IMR-90 (cell line): ENCODE results near the gene TYMS. TPM values are rescaled to one million over a fixed set of nuclear protein-coding genes. Genes with fewer than 3 reads are reported as not detected.

Experiments
- ATAC-seq: fragments of 200-7000 bp; cut with Tn5 transposase; 2 replicates; pipeline ENCODE4 v1.9.1; 2020; ENCODE audit warnings: low read depth, mild to moderate bottlenecking, moderate library complexity
- BruUV-seq: library from RNA; stranded (reverse); fragments of 400-500 nt; replicated peaks from 2 replicates; lab custom pipeline; 2021; lab: Mats Ljungman, UMichigan
- CTCF ChIA-PET: fragments of 300-600 bp; formaldehyde crosslinking; extraction: SDS; loops from one replicate; lab custom pipeline; 2021; ENCODE audit warnings: antibody characterized with exemption; lab: Yijun Ruan, JAX
- POLR2A ChIA-PET: fragments of 300-600 bp; sonication (Branson Sonifier 250); formaldehyde crosslinking; loops from one replicate; lab custom pipeline; 2022; ENCODE audit warnings: antibody characterized with exemption; ENCODE audit not compliant: unreplicated experiment; lab: Charles Lee
- DNase-seq: peaks from one replicate; pipeline ENCODE4 v3.0.0; 2013
- H2AFZ ChIP-seq: replicated peaks from 2 replicates; pipeline ENCODE3; 2013; ENCODE audit warnings: low read length, mild to moderate bottlenecking; ENCODE audit not compliant: poor library complexity
- H2AK5ac ChIP-seq: 2 replicates; pipeline ENCODE4 v1.6.1; 2013; ENCODE audit warnings: low read depth, low read length, inconsistent platforms
- H2AK9ac ChIP-seq: replicated peaks from 2 replicates; pipeline ENCODE3; 2013; ENCODE audit warnings: mild to moderate bottlenecking, low read depth, low read length, moderate library complexity; ENCODE audit not compliant: poor library complexity
- H2BK120ac ChIP-seq: 2 replicates; pipeline ENCODE4 v1.6.1; 2013; ENCODE audit warnings: low read depth, low read length, inconsistent platforms
- H2BK15ac ChIP-seq: 3 replicates; pipeline ENCODE4 v1.6.1; 2013; ENCODE audit warnings: low read depth, low read length, inconsistent platforms
- H2BK20ac ChIP-seq: 2 replicates; pipeline ENCODE4 v1.6.1; 2013; ENCODE audit warnings: low read depth, mild to moderate bottlenecking, inconsistent platforms, low read length, moderate library complexity
- H2BK5ac ChIP-seq: 2 replicates; pipeline ENCODE4 v1.6.1; 2013; ENCODE audit warnings: mild to moderate bottlenecking, low read depth, low read length, inconsistent platforms; ENCODE audit not compliant: poor library complexity, severe bottlenecking
- H3K14ac ChIP-seq: replicated peaks from 2 replicates; pipeline ENCODE4 v1.6.1; 2013; ENCODE audit warnings: low read depth, low read length, inconsistent platforms
- H3K18ac ChIP-seq: 2 replicates; pipeline ENCODE4 v1.6.1; 2013; ENCODE audit warnings: low read depth, low read length, control low read depth
- H3K23ac ChIP-seq: 2 replicates; pipeline ENCODE4 v1.6.1; 2013; ENCODE audit warnings: low read depth, low read length, inconsistent platforms
- H3K27ac ChIP-seq: 2 replicates; pipeline ENCODE4 v1.5.1; 2013; ENCODE audit warnings: mild to moderate bottlenecking, control low read depth, low read length; ENCODE audit not compliant: insufficient read depth
- H3K27me3 ChIP-seq: 2 replicates; pipeline ENCODE4 v1.6.1; 2013; ENCODE audit warnings: low read length; ENCODE audit not compliant: control insufficient read depth, insufficient read depth
- H3K36me3 ChIP-seq: 2 replicates; pipeline ENCODE4 v1.6.1; 2013; ENCODE audit warnings: low read length, mixed read lengths; ENCODE audit not compliant: control insufficient read depth, insufficient read depth
- H3K4ac ChIP-seq: 2 replicates; pipeline ENCODE4 v1.6.1; 2013; ENCODE audit warnings: low read depth, low read length, inconsistent platforms
- H3K4me1 ChIP-seq: 2 replicates; pipeline ENCODE4 v1.6.1; 2013; ENCODE audit warnings: low read length, mixed read lengths; ENCODE audit not compliant: control insufficient read depth, insufficient read depth
- H3K4me2 ChIP-seq: 2 replicates; pipeline ENCODE4 v1.6.1; 2013; ENCODE audit warnings: low read depth, mild to moderate bottlenecking, control low read depth, low read length, moderate library complexity
- H3K4me3 ChIP-seq: 2 replicates; pipeline ENCODE4 v1.5.1; 2013; ENCODE audit warnings: low read depth, mild to moderate bottlenecking, control low read depth, low read length, moderate library complexity; ENCODE audit not compliant: insufficient read depth
- H3K56ac ChIP-seq: 2 replicates; pipeline ENCODE4 v1.6.1; 2013; ENCODE audit warnings: low read length, inconsistent platforms; ENCODE audit not compliant: insufficient read depth; ENCODE audit errors: extremely low read depth
- H3K79me1 ChIP-seq, 2 experiments: 2 replicates each; pipeline ENCODE4 v1.6.1; 2013; ENCODE audit warnings: low read length in 2 of 2, inconsistent platforms in 1 of 2, low read depth in 1 of 2
- H3K9ac ChIP-seq: 2 replicates; pipeline ENCODE4 v1.6.1; 2013; ENCODE audit warnings: low read depth, low read length, control low read depth
- H3K9me1 ChIP-seq: 2 replicates; pipeline ENCODE4 v1.6.1; 2013; ENCODE audit warnings: low read length, inconsistent platforms; ENCODE audit not compliant: insufficient read depth
- H3K9me3 ChIP-seq: 2 replicates; pipeline ENCODE4 v1.6.1; 2013; ENCODE audit warnings: low read length; ENCODE audit not compliant: control insufficient read depth, insufficient read depth
- H4K20me1 ChIP-seq: 2 replicates; pipeline ENCODE4 v1.6.1; 2013; ENCODE audit warnings: low read length, inconsistent platforms; ENCODE audit not compliant: insufficient read depth
- H4K5ac ChIP-seq: 2 replicates; pipeline ENCODE4 v1.6.1; 2013; ENCODE audit warnings: mild to moderate bottlenecking, low read depth, low read length, control low read depth
- H4K8ac ChIP-seq, 2 experiments: 2 replicates each; pipeline ENCODE4 v1.6.1; 2013; ENCODE audit warnings: low read depth in 2 of 2, low read length in 2 of 2, control low read depth in 1 of 2, inconsistent platforms in 1 of 2
- H4K91ac ChIP-seq: 2 replicates; pipeline ENCODE4 v1.6.1; 2013; ENCODE audit warnings: low read depth, low read length, inconsistent platforms; ENCODE audit not compliant: insufficient read depth
- BHLHE40 ChIP-seq: fragments of 150-350 bp; IDR thresholded peaks from 2 replicates; pipeline ENCODE4 v1.6.1; 2016; ENCODE audit warnings: mild to moderate bottlenecking, low read depth, low read length
- CHD1 ChIP-seq: IDR thresholded peaks from 2 replicates; pipeline ENCODE4 v1.6.1; 2012; ENCODE audit warnings: low read depth, low read length, improper control_type of control experiment
- FOS ChIP-seq: fragments of 150-350 bp; IDR thresholded peaks from 2 replicates; pipeline ENCODE4 v1.6.1; 2016; ENCODE audit warnings: low read depth, low read length
- MAFK ChIP-seq: IDR thresholded peaks from 2 replicates; pipeline ENCODE4 v1.6.1; 2012; ENCODE audit warnings: low read depth, low read length, improper control_type of control experiment
- MAZ ChIP-seq: IDR thresholded peaks from 2 replicates; pipeline ENCODE4 v1.6.1; 2012; ENCODE audit warnings: low read depth, mild to moderate bottlenecking, low read length, improper control_type of control experiment, moderate library complexity, borderline replicate concordance
- MXI1 ChIP-seq: IDR thresholded peaks from 2 replicates; pipeline ENCODE4 v1.6.1; 2012; ENCODE audit warnings: low read depth, mild to moderate bottlenecking, low read length, moderate library complexity, borderline replicate concordance
- NFE2L2 ChIP-seq: fragments of 150-350 bp; IDR thresholded peaks from 2 replicates; pipeline ENCODE4 v1.6.1; 2016; ENCODE audit warnings: low read depth, mild to moderate bottlenecking, low read length
- POLR2A ChIP-seq: IDR thresholded peaks from 2 replicates; pipeline ENCODE4 v1.6.1; 2012; ENCODE audit warnings: mild to moderate bottlenecking, low read depth, low read length
- RAD21 ChIP-seq: IDR thresholded peaks from 2 replicates; pipeline ENCODE4 v1.6.1; 2012; ENCODE audit warnings: low read length, improper control_type of control experiment
- RCOR1 ChIP-seq: IDR thresholded peaks from 2 replicates; pipeline ENCODE4 v1.6.1; 2012; ENCODE audit warnings: mild to moderate bottlenecking, low read length, improper control_type of control experiment; ENCODE audit not compliant: insufficient replicate concordance
- RFX5 ChIP-seq: IDR thresholded peaks from 2 replicates; pipeline ENCODE4 v1.8.0; 2012; ENCODE audit warnings: low read depth, mild to moderate bottlenecking, low read length, moderate library complexity
- SMC3 ChIP-seq: fragments of 150-350 bp; IDR thresholded peaks from 2 replicates; pipeline ENCODE4 v1.6.1; 2016; ENCODE audit warnings: low read depth, mild to moderate bottlenecking, antibody characterized with exemption, low read length, moderate library complexity
- WGBS, 2 experiments: methylation state at CpG; one replicate each; pipeline versions ENCODE4 v1.1.5 to v1.1.7; 2013; ENCODE audit warnings: missing lambda C conversion rate in 2 of 2; ENCODE audit not compliant: insufficient read length in 1 of 2; ENCODE audit errors: extremely low coverage in 2 of 2; 5-methylcytosine and 5-hydroxymethylcytosine counted together
- dilution Hi-C: fragments of 300-500 bp; cut with HindIII; formaldehyde crosslinking; loops from one replicate; pipeline ENCODE4 v1.14.3; 2018; ENCODE audit warnings: low sequenced_read_pairs; ENCODE audit not compliant: unreplicated experiment
- in situ Hi-C: fragments of 300-500 bp; cut with MboI; formaldehyde crosslinking; loops from 3 replicates; pipeline ENCODE4 v1.14.3; 2019; ENCODE audit warnings: low sequenced_read_pairs, inconsistent platforms, mixed read lengths
- intact Hi-C: fragments of 100-400 bp; cut with micrococcal nuclease; formaldehyde crosslinking; loops from 2 replicates; pipeline ENCODE4 v1.10.0; 2022
- polyA plus RNA-seq, 3 experiments: library from polyadenylated mRNA; depleted of rRNA; stranded (reverse); fragments of >200 nt; gene quantifications; 2 replicates each; pipeline ENCODE4 v1.2.3, GENCODE V29; 2012; ENCODE audit warnings: low replicate concordance in 1 of 3
- total RNA-seq: library from RNA; depleted of rRNA; stranded (reverse); fragments of >200 nt; gene quantifications from 2 replicates; pipeline ENCODE4 v1.2.3, GENCODE V29; 2012
- TF ChIP-seq, protein P1 (sequence below): fragments of 150-350 bp; IDR thresholded peaks from 2 replicates; pipeline ENCODE4 v1.6.1; 2016; ENCODE audit warnings: low read depth, mild to moderate bottlenecking, low read length, moderate library complexity, borderline replicate concordance
- TF ChIP-seq, protein P2 (sequence below): conservative IDR thresholded peaks from 2 replicates; pipeline ENCODE4 v1.5.1; 2012; ENCODE audit warnings: mild to moderate bottlenecking, low read depth, low read length, improper control_type of control experiment
- TF ChIP-seq, protein P3 (sequence below): fragments of 150-350 bp; IDR thresholded peaks from 2 replicates; pipeline ENCODE4 v1.6.1; 2017; ENCODE audit warnings: mild to moderate bottlenecking, antibody characterized with exemption, low read length, low read depth

The TYMS gene
- total and polyA plus RNA-seq, 2 of the 4 experiments (the other 2 are of a cell fraction): 28.3 to 92.2 TPM

DNA sequence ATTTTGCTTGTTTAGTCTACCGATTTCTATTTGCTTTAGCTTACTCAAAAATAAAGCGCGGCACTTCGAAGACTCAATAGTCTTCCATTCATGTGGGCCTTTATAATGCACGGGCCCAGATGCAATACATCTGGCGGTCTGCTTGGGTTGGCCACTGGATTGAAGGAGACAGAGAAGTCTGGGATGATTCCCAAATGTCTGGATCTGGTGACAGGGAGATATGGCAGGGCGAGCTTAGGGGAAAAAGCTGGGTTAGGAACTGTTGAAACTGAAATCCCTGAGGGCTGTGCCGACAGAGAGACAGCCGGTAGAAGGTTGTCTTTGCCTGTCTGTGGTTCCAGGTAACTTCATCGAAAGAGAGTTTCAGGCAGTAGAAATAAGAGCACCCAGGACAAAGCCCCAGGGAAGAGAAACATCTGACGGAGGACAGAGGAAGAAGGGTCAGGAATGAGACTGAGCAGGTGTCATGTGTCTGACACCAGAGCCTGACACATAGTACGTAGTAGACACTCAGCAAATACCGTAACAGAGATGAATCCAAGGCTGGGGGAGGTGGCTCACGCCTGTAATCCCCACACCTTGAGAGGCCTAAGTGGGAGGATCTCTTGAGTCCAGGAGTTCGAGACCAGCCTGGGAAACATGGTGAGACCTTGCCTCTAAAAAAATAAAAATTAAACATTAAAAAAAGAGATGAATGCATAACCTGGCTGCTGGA lies 47.1 kb upstream of the TYMS start:
- Histone ChIP-seq H3K36me3 (no peaks in the 10 kb centered on the region), H3K9me1 (no peaks in the 10 kb centered on the region), H3K4ac (no peak overlapping the region), H3K79me1 (no peaks in the 10 kb centered on the region), H3K18ac (no peak overlapping the region), H3K4me1 (no peaks in the 10 kb centered on the region), H2BK15ac (no peak overlapping the region), H2AFZ (peak overlapping the region; percentile 29), H3K56ac (no peak overlapping the region), H3K27me3 (peaks cover 34% of the 10 kb centered on the region), H4K8ac (no peak overlapping the region), H3K9me3 (no peaks in the 10 kb centered on the region), H2AK5ac (no peak overlapping the region), H4K91ac (no peak overlapping the region), H3K14ac (no peak overlapping the region), H2BK120ac (no peak overlapping the region), H2AK9ac (no peak overlapping the region), H3K23ac (no peak overlapping the region), H2BK20ac (no peak overlapping the region), H4K20me1 (no peaks in the 10 kb centered on the region), H2BK5ac (no peak overlapping the region), H4K5ac (no peak overlapping the region), H3K4me3 (no peak overlapping the region), H3K9ac (no peak overlapping the region), H3K4me2 (no peak overlapping the region), H3K27ac (no peak overlapping the region)
- WGBS, 2 experiments: 18% methylated on average over 4 of the region's 15 CpGs; no CpG with 5 or more reads in 1 of the 2 experiments
- BruUV-seq: no TSS peak
- ChIA-PET CTCF (no interaction called here), POLR2A (interaction anchor here (0.6 kb wide), 1 partner anchor 288 kb away, joined by 4 read pairs; no protein-coding TSS in a partner anchor)
- TF ChIP-seq RCOR1 (no peak), RAD21 (no peak), POLR2A (no peak), FOS (no peak), CHD1 (no peak), MXI1 (no peak), MAZ (no peak), BHLHE40 (no peak), NFE2L2 (no peak), RFX5 (no peak), SMC3 (no peak), MAFK (no peak)
- TF ChIP-seq, protein P1, sequence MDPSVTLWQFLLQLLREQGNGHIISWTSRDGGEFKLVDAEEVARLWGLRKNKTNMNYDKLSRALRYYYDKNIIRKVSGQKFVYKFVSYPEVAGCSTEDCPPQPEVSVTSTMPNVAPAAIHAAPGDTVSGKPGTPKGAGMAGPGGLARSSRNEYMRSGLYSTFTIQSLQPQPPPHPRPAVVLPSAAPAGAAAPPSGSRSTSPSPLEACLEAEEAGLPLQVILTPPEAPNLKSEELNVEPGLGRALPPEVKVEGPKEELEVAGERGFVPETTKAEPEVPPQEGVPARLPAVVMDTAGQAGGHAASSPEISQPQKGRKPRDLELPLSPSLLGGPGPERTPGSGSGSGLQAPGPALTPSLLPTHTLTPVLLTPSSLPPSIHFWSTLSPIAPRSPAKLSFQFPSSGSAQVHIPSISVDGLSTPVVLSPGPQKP: no peak
- TF ChIP-seq, protein P2, sequence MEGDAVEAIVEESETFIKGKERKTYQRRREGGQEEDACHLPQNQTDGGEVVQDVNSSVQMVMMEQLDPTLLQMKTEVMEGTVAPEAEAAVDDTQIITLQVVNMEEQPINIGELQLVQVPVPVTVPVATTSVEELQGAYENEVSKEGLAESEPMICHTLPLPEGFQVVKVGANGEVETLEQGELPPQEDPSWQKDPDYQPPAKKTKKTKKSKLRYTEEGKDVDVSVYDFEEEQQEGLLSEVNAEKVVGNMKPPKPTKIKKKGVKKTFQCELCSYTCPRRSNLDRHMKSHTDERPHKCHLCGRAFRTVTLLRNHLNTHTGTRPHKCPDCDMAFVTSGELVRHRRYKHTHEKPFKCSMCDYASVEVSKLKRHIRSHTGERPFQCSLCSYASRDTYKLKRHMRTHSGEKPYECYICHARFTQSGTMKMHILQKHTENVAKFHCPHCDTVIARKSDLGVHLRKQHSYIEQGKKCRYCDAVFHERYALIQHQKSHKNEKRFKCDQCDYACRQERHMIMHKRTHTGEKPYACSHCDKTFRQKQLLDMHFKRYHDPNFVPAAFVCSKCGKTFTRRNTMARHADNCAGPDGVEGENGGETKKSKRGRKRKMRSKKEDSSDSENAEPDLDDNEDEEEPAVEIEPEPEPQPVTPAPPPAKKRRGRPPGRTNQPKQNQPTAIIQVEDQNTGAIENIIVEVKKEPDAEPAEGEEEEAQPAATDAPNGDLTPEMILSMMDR: no peak
- TF ChIP-seq, protein P3, sequence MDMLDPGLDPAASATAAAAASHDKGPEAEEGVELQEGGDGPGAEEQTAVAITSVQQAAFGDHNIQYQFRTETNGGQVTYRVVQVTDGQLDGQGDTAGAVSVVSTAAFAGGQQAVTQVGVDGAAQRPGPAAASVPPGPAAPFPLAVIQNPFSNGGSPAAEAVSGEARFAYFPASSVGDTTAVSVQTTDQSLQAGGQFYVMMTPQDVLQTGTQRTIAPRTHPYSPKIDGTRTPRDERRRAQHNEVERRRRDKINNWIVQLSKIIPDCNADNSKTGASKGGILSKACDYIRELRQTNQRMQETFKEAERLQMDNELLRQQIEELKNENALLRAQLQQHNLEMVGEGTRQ: no peak
- no peak for DNase-seq
- ATAC-seq: no peak
- in situ Hi-C loops (no loop called here), intact Hi-C loops (loop anchor here (10.0 kb wide), 1 partner anchor 216 kb away; no protein-coding TSS in a partner anchor), dilution Hi-C loops (no loop called here)
